ENCODE measurements around the gene SNIP1. TPM values are rescaled to one million over a fixed set of nuclear protein-coding genes. Genes with fewer than 3 reads are reported as not detected.
"Not testable (repeated sequence)": the region's sequence is repeated elsewhere in the genome, so short reads cannot be mapped to it uniquely, and the experiment has no call there.

The SNIP1 gene
- total RNA-seq, 1 donor from 2014 or later, result 21.4 TPM

GRCh38 chr1:37562984-37563383 lies 8.9 kb upstream of the SNIP1 start:
- no peaks in the 10 kb centered on the region for H3K9me3 Mint-ChIP-seq (ENCODE audit: unreplicated experiment)
- peaks cover 38% of the 10 kb centered on the region for H3K36me3 Mint-ChIP-seq (ENCODE audit: low read depth, unreplicated experiment)
- no peak overlapping the region for H3K27ac Mint-ChIP-seq (ENCODE audit: unreplicated experiment)
- no peak for TF ChIP-seq CTCF (IDR thresholded peaks at IDR 0.05; ENCODE audit: unreplicated experiment)
- peak overlapping the region; percentile 24 for H3K4me3 Mint-ChIP-seq (ENCODE audit: unreplicated experiment)
- peaks cover 6% of the 10 kb centered on the region for H3K4me1 Mint-ChIP-seq (ENCODE audit: unreplicated experiment)
- DNase-seq (ENCODE audit: low spot score), result no peak
- peaks cover 4% of the 10 kb centered on the region for H3K27me3 Mint-ChIP-seq (ENCODE audit: unreplicated experiment)

- peak; percentile 38 for DNase-seq (ENCODE audit: low spot score)
- H3K4me1 Mint-ChIP-seq (ENCODE audit: unreplicated experiment), result peaks cover 9% of the 10 kb centered on the region
- H3K4me3 Mint-ChIP-seq (ENCODE audit: unreplicated experiment), result peak overlapping the region; percentile 45
- H3K27me3 Mint-ChIP-seq (ENCODE audit: unreplicated experiment), result peaks cover 12% of the 10 kb centered on the region
- TF ChIP-seq CTCF (IDR thresholded peaks at IDR 0.05; ENCODE audit: unreplicated experiment), result peak; percentile 54
- no peak overlapping the region for H3K27ac Mint-ChIP-seq (ENCODE audit: unreplicated experiment)
- H3K36me3 Mint-ChIP-seq (ENCODE audit: low read depth, unreplicated experiment), result peaks cover 28% of the 10 kb centered on the region
- H3K9me3 Mint-ChIP-seq (ENCODE audit: unreplicated experiment), result no peaks in the 10 kb centered on the region
These were observed 7.3 kb upstream of the SNIP1 start for GRCh38 chr1:37561133-37562132.

GRCh38 chr1:37560401-37561132 lies 6.5 kb upstream of the SNIP1 start:
- Mint-ChIP-seq H3K4me1 (ENCODE audit: unreplicated experiment) (peaks cover 9% of the 10 kb centered on the region), H3K27me3 (ENCODE audit: unreplicated experiment) (peaks cover 12% of the 10 kb centered on the region), H3K4me3 (ENCODE audit: unreplicated experiment) (peak overlapping the region; percentile 45), H3K36me3 (ENCODE audit: low read depth, unreplicated experiment) (peaks cover 22% of the 10 kb centered on the region), H3K27ac (ENCODE audit: unreplicated experiment) (no peak overlapping the region), H3K9me3 (ENCODE audit: unreplicated experiment) (no peaks in the 10 kb centered on the region)
- TF ChIP-seq CTCF (IDR thresholded peaks at IDR 0.05; ENCODE audit: unreplicated experiment), result no peak
- no peak for DNase-seq (ENCODE audit: low spot score)

GRCh38 chr1:37559957-37560379 lies 5.9 kb upstream of the SNIP1 start:
- Mint-ChIP-seq H3K27me3 (ENCODE audit: unreplicated experiment) (peaks cover 12% of the 10 kb centered on the region), H3K36me3 (ENCODE audit: low read depth, unreplicated experiment) (peaks cover 17% of the 10 kb centered on the region)
- not testable (repeated sequence) for H3K4me1 Mint-ChIP-seq (ENCODE audit: unreplicated experiment); H3K27ac Mint-ChIP-seq (ENCODE audit: unreplicated experiment); DNase-seq (ENCODE audit: low spot score); H3K9me3 Mint-ChIP-seq (ENCODE audit: unreplicated experiment); H3K4me3 Mint-ChIP-seq (ENCODE audit: unreplicated experiment)

GRCh38 chr1:37559080-37559479 lies 5.0 kb upstream of the SNIP1 start:
- Mint-ChIP-seq H3K9me3 (ENCODE audit: unreplicated experiment) (no peaks in the 10 kb centered on the region), H3K4me1 (ENCODE audit: unreplicated experiment) (peaks cover 9% of the 10 kb centered on the region), H3K4me3 (ENCODE audit: unreplicated experiment) (no peak overlapping the region), H3K36me3 (ENCODE audit: low read depth, unreplicated experiment) (peaks cover 15% of the 10 kb centered on the region), H3K27me3 (ENCODE audit: unreplicated experiment) (peaks cover 12% of the 10 kb centered on the region), H3K27ac (ENCODE audit: unreplicated experiment) (no peak overlapping the region)
- no peak for DNase-seq (ENCODE audit: low spot score)
- no peak for TF ChIP-seq CTCF (IDR thresholded peaks at IDR 0.05; ENCODE audit: unreplicated experiment)

Measured in endothelial cell (in vitro differentiated cells).